Neural cell (in vitro differentiated cells): ENCODE measurements around the gene NMNAT3. TPM values are rescaled to one million over a fixed set of nuclear protein-coding genes. Genes with fewer than 3 reads are reported as not detected.

Experiments
- H2AFZ ChIP-seq: fragments of 200-600, 300-800 bp; sonication (generic), shearing (Covaris generic); 2 replicates; pipeline ENCODE4 v1.6.0; 2014; ENCODE audit warnings: low read depth, mild to moderate bottlenecking, antibody characterized with exemption, low read length, moderate library complexity
- H3F3A ChIP-seq: fragments of 200-600 bp; shearing (Covaris generic); 2 replicates; pipeline ENCODE4 v1.6.1; 2016; ENCODE audit warnings: mild to moderate bottlenecking, moderate library complexity, mixed read lengths, antibody characterized with exemption, low read length; ENCODE audit not compliant: insufficient read depth, poor library complexity, severe bottlenecking
- H3K27ac ChIP-seq: fragments of 200-600, 300-800 bp; sonication (generic), shearing (Covaris generic); 2 replicates; pipeline ENCODE4 v1.5.1; 2014; ENCODE audit warnings: mild to moderate bottlenecking, low read length, moderate library complexity
- H3K27me3 ChIP-seq: fragments of 300-800, 200-600 bp; sonication (generic), shearing (Covaris generic); 2 replicates; pipeline ENCODE4 v1.6.0; 2014; ENCODE audit warnings: mild to moderate bottlenecking, low read depth, low read length, moderate library complexity; ENCODE audit not compliant: insufficient read depth
- H3K36me3 ChIP-seq: fragments of 300-800, 200-600 bp; sonication (generic), shearing (Covaris generic); 2 replicates; pipeline ENCODE4 v1.5.1; 2014; ENCODE audit warnings: mild to moderate bottlenecking, antibody characterized with exemption, low read length, moderate library complexity; ENCODE audit not compliant: insufficient read depth
- H3K4me2 ChIP-seq: fragments of 300-800, 200-600 bp; sonication (generic), shearing (Covaris generic); 2 replicates; pipeline ENCODE4 v1.6.0; 2014; ENCODE audit warnings: mild to moderate bottlenecking, low read length
- H3K4me3 ChIP-seq: fragments of 300-800, 200-600 bp; sonication (generic), shearing (Covaris generic); 2 replicates; pipeline ENCODE4 v1.5.1; 2014; ENCODE audit warnings: mild to moderate bottlenecking, low read length, moderate library complexity
- H3K79me2 ChIP-seq: fragments of 200-600 bp; shearing (Covaris generic); replicated peaks from 2 replicates; pipeline ENCODE4 v1.6.0; 2014; ENCODE audit warnings: mild to moderate bottlenecking, low read length, moderate library complexity; ENCODE audit not compliant: insufficient read depth
- H3K9ac ChIP-seq: fragments of 300-800, 200-600 bp; sonication (generic), shearing (Covaris generic); 2 replicates; pipeline ENCODE4 v1.6.1; 2016; ENCODE audit warnings: mild to moderate bottlenecking, low read length, mixed read lengths
- H3K9me2 ChIP-seq: fragments of 200-600 bp; shearing (Covaris generic); 2 replicates; pipeline ENCODE4 v1.6.1; 2016; ENCODE audit warnings: mild to moderate bottlenecking, low read length, mixed read lengths; ENCODE audit not compliant: insufficient read depth
- H3K9me3 ChIP-seq: fragments of 200-600, 300-800 bp; sonication (generic), shearing (Covaris generic); 2 replicates; pipeline ENCODE4 v1.6.1; 2016; ENCODE audit warnings: mild to moderate bottlenecking, mixed run types, low read length, moderate library complexity, mixed read lengths
- H4K20me1 ChIP-seq: fragments of 200-600 bp; shearing (Covaris generic); 2 replicates; pipeline ENCODE4 v1.6.1; 2016; ENCODE audit warnings: mild to moderate bottlenecking, mixed run types; ENCODE audit not compliant: insufficient read depth
- EP300 ChIP-seq: fragments of 450-650 bp; conservative IDR thresholded peaks from 2 replicates; pipeline ENCODE4 v1.6.1; 2014; ENCODE audit warnings: antibody characterized with exemption, mild to moderate bottlenecking, moderate library complexity; ENCODE audit not compliant: poor library complexity, severe bottlenecking
- EZH2 ChIP-seq: fragments of 200-600, 300-800 bp; shearing (Covaris generic), sonication (generic); IDR thresholded peaks from 2 replicates; pipeline ENCODE4 v1.6.1; 2014; ENCODE audit warnings: antibody characterized with exemption, low read length, borderline replicate concordance, mild to moderate bottlenecking; ENCODE audit not compliant: insufficient read depth, poor library complexity, severe bottlenecking
- MXI1 ChIP-seq: fragments of 450-650 bp; conservative IDR thresholded peaks from 2 replicates; pipeline ENCODE4 v1.6.1; 2014; ENCODE audit warnings: antibody characterized with exemption, mild to moderate bottlenecking; ENCODE audit not compliant: poor library complexity, severe bottlenecking
- POLR2AphosphoS5 ChIP-seq: IDR thresholded peaks from 2 replicates; pipeline ENCODE4 v1.6.1; 2012
- RAD21 ChIP-seq: fragments of 450-650 bp; conservative IDR thresholded peaks from 2 replicates; pipeline ENCODE4 v1.6.1; 2014; ENCODE audit warnings: antibody characterized with exemption, mild to moderate bottlenecking, moderate library complexity
- SMC3 ChIP-seq: fragments of 450-650 bp; conservative IDR thresholded peaks from 2 replicates; pipeline ENCODE4 v1.6.1; 2014; ENCODE audit warnings: antibody characterized with exemption, mild to moderate bottlenecking, moderate library complexity; ENCODE audit not compliant: poor library complexity
- TAF1 ChIP-seq: IDR thresholded peaks from 2 replicates; pipeline ENCODE4 v1.6.1; 2012; ENCODE audit warnings: low read depth
- polyA plus RNA-seq: library from polyadenylated mRNA; depleted of rRNA; stranded (reverse); fragments of >200 nt; gene quantifications from 2 replicates; pipeline ENCODE4 v1.2.3, GENCODE V29; 2014
- TF ChIP-seq, protein P1 (sequence below): IDR thresholded peaks from 2 replicates; pipeline ENCODE4 v1.6.1; 2012; ENCODE audit warnings: borderline replicate concordance
- TF ChIP-seq, protein P2 (sequence below): fragments of 450-650 bp; IDR thresholded peaks from 2 replicates; pipeline ENCODE4 v1.5.1; 2014; ENCODE audit warnings: antibody characterized with exemption, mild to moderate bottlenecking, moderate library complexity; ENCODE audit not compliant: poor library complexity, severe bottlenecking

Gene NMNAT3
- polyA plus RNA-seq, 1 donor from 2014 or later: 2.3 TPM

DNA sequence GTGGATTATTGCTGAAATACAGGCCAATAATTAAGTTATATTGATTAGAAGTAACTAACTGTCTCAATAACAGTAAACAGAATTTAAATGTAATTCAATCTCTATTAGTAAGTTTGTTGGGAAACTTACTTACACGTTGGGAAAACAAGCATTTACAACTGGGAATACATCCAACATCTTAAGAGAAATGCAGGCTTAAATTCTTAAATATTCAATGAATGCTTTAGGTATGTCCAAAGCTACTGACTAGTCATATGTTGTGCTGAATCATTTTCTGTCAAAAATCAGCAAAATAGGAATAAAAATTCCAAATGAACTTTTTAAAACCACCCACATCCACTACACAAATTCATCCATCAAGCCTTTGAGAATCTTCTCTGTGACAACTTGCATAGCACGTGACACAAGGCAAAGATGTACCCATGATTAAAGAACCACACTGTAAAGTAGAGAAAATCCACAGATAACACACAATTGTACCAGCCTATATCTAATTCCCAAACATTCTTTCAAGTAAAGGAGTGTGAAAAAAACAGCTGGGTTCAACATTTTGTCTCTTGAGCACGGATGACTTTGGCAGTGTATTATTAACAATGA lies 60.0 kb downstream of the NMNAT3 start:
- no peak overlapping the region for H3K9ac ChIP-seq

DNA sequence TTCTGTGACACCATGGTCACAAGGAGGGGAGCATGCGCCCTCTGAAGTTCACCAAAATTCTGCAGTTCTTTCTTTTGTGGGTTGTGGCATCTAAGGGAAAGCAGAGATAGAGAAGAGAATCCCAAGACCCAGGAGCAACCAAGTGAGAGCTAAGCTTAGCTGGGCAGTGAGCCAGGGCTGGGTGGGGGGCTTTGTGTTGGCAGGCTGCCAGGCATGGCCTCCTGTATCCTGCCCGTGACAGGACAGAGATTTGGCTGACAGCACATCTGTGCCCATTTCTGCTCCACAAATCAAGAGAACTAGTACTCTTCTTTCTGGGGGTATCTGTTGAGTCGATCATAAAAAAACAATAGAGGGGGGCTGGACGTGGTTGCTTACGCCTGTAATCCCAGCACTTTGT lies 66.2 kb downstream of the NMNAT3 start:
- Histone ChIP-seq H4K20me1 (no peaks in the 10 kb centered on the region), H2AFZ (no peak overlapping the region), H3K4me2 (no peak overlapping the region), H3K4me3 (no peak overlapping the region), H3K36me3 (no peaks in the 10 kb centered on the region), H3K79me2 (no peaks in the 10 kb centered on the region), H3K27ac (no peak overlapping the region), H3K9me2 (no peaks in the 10 kb centered on the region), H3F3A (no peaks in the 10 kb centered on the region), H3K9ac (no peak overlapping the region), H3K9me3 (no peaks in the 10 kb centered on the region), H3K27me3 (no peaks in the 10 kb centered on the region)
- TF ChIP-seq EZH2: no peak
- TF ChIP-seq RAD21: no peak
- TF ChIP-seq, protein P1, sequence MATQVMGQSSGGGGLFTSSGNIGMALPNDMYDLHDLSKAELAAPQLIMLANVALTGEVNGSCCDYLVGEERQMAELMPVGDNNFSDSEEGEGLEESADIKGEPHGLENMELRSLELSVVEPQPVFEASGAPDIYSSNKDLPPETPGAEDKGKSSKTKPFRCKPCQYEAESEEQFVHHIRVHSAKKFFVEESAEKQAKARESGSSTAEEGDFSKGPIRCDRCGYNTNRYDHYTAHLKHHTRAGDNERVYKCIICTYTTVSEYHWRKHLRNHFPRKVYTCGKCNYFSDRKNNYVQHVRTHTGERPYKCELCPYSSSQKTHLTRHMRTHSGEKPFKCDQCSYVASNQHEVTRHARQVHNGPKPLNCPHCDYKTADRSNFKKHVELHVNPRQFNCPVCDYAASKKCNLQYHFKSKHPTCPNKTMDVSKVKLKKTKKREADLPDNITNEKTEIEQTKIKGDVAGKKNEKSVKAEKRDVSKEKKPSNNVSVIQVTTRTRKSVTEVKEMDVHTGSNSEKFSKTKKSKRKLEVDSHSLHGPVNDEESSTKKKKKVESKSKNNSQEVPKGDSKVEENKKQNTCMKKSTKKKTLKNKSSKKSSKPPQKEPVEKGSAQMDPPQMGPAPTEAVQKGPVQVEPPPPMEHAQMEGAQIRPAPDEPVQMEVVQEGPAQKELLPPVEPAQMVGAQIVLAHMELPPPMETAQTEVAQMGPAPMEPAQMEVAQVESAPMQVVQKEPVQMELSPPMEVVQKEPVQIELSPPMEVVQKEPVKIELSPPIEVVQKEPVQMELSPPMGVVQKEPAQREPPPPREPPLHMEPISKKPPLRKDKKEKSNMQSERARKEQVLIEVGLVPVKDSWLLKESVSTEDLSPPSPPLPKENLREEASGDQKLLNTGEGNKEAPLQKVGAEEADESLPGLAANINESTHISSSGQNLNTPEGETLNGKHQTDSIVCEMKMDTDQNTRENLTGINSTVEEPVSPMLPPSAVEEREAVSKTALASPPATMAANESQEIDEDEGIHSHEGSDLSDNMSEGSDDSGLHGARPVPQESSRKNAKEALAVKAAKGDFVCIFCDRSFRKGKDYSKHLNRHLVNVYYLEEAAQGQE: no peak
- TF ChIP-seq, protein P2, sequence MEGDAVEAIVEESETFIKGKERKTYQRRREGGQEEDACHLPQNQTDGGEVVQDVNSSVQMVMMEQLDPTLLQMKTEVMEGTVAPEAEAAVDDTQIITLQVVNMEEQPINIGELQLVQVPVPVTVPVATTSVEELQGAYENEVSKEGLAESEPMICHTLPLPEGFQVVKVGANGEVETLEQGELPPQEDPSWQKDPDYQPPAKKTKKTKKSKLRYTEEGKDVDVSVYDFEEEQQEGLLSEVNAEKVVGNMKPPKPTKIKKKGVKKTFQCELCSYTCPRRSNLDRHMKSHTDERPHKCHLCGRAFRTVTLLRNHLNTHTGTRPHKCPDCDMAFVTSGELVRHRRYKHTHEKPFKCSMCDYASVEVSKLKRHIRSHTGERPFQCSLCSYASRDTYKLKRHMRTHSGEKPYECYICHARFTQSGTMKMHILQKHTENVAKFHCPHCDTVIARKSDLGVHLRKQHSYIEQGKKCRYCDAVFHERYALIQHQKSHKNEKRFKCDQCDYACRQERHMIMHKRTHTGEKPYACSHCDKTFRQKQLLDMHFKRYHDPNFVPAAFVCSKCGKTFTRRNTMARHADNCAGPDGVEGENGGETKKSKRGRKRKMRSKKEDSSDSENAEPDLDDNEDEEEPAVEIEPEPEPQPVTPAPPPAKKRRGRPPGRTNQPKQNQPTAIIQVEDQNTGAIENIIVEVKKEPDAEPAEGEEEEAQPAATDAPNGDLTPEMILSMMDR: no peak

More for the DNA sequence above, 60.0 kb downstream of the NMNAT3 start:
- H3K27ac ChIP-seq: no peak overlapping the region
- no peaks in the 10 kb centered on the region for H3F3A ChIP-seq
- no peaks in the 10 kb centered on the region for H3K9me2 ChIP-seq
- TF ChIP-seq RAD21 (no peak), EZH2 (no peak), EP300 (no peak), SMC3 (no peak), TAF1 (no peak), MXI1 (no peak), POLR2AphosphoS5 (no peak)
- TF ChIP-seq, protein P1: no peak
- TF ChIP-seq, protein P2: no peak
- no peak overlapping the region for H3K4me2 ChIP-seq
- H2AFZ ChIP-seq: no peak overlapping the region
- no peaks in the 10 kb centered on the region for H3K9me3 ChIP-seq
- H3K79me2 ChIP-seq: no peaks in the 10 kb centered on the region
- H4K20me1 ChIP-seq: no peaks in the 10 kb centered on the region
- H3K4me3 ChIP-seq: no peak overlapping the region
- no peaks in the 10 kb centered on the region for H3K27me3 ChIP-seq
- no peaks in the 10 kb centered on the region for H3K36me3 ChIP-seq
